Measurements from ENCODE around the gene PLA2G4A. TPM values are rescaled to one million over a fixed set of nuclear protein-coding genes. Genes with fewer than 3 reads are reported as not detected.

Gene PLA2G4A
- total RNA-seq, 1 experiment from 2014 or later = 8.6 TPM

DNA sequence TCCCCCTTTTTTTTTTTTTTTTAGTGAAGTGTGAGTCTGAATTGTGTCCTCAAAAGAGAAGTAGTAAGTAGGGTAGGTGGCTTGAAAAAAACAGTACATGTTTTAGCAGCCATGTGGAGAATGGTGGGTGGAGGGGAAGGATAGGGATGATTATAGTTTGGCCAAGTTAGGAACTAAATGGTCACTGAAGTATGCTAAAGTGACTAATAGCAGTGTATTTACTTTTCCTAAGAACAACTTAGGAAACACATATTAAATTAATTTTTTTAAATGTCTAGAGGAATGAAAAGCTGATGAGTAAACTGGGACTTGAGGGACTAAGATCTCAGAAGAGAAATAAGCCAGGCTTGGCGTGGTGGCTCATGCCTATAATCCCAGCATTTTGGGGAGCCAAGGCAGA lies 55.5 kb downstream of the PLA2G4A start (continued):
- TF ChIP-seq, protein P1, sequence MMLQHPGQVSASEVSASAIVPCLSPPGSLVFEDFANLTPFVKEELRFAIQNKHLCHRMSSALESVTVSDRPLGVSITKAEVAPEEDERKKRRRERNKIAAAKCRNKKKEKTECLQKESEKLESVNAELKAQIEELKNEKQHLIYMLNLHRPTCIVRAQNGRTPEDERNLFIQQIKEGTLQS (IDR thresholded peaks at IDR 0.05) = no peak
- no peak for TF ChIP-seq EGR1 (IDR thresholded peaks at IDR 0.05; ENCODE audit: low read depth)
- TF ChIP-seq TCF7L2 (IDR thresholded peaks at IDR 0.05; ENCODE audit: borderline replicate concordance, extremely low read depth, insufficient read depth, insufficient read length) = no peak
- TF ChIP-seq POLR2AphosphoS5 (IDR thresholded peaks at IDR 0.05; ENCODE audit: low read depth, low read length) = no peak
- no peak for TF ChIP-seq CBX3 (IDR thresholded peaks at IDR 0.05; ENCODE audit: low read depth)
- no peak for TF ChIP-seq POLR2A (IDR thresholded peaks at IDR 0.05; ENCODE audit: borderline replicate concordance, extremely low read depth, insufficient read depth, insufficient read length)

DNA sequence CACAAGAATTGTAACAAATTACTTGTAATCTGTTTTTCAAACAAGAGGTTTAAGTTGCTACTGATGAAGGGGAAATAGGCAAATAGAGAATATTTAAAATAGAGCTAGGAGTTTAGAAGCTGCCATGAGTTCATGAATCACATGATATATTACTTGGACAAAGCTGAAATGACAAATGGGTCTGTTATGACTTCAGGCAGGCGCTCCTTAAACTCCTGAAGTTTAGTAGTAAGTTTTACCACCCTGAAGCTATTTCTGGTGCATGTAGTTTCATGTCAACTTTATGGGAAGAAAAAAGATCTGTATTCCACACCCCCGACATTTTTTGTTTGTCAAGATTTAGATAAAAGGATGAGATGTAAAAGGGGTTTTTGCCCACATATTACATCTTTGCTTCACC lies 58.5 kb downstream of the PLA2G4A start:
- intact Hi-C loops (cut with micrococcal nuclease) = no loop called here
- CTCF ChIA-PET = no interaction called here
- Histone ChIP-seq H3K27ac (ENCODE audit: low read depth, low read length) (no peak overlapping the region), H3K36me3 (ENCODE audit: control insufficient read depth in 1 of 2, insufficient read depth in 2 of 2, low read length in 2 of 2) (no peaks in the 10 kb centered on the region), H3K79me2 (ENCODE audit: insufficient read depth, low read length) (no peaks in the 10 kb centered on the region), H3K9ac (ENCODE audit: low read length) (no peak overlapping the region), H3K27me3 (ENCODE audit: insufficient read depth, low read length) (no peaks in the 10 kb centered on the region), H3K4me3 (replicated peaks in 1 of 2; ENCODE audit: low read depth in 1 of 2, low read length in 2 of 2) (no peak overlapping the region), H2AFZ (ENCODE audit: low read depth, low read length, poor library complexity, severe bottlenecking) (no peak overlapping the region), H3K9me3 (ENCODE audit: control insufficient read depth in 1 of 2, insufficient read depth in 1 of 2, low read depth in 1 of 2, low read length in 2 of 2) (no peaks in the 10 kb centered on the region), H4K20me1 (ENCODE audit: insufficient read depth) (no peaks in the 10 kb centered on the region), H3K4me2 (ENCODE audit: low read length) (no peak overlapping the region), H3K9me2 (ENCODE audit: insufficient read depth) (no peaks in the 10 kb centered on the region), H3K4me1 (ENCODE audit: control insufficient read depth in 1 of 2, insufficient read depth in 2 of 2, low read length in 2 of 2) (no peaks in the 10 kb centered on the region)
- TF ChIP-seq FOSL1 (IDR thresholded peaks at IDR 0.05; ENCODE audit: low read depth) (no peak), EGR1 (IDR thresholded peaks at IDR 0.05; ENCODE audit: low read depth) (no peak), YY1 (IDR thresholded peaks at IDR 0.05; ENCODE audit: extremely low read depth, insufficient replicate concordance, low read depth, low read length) (no peak)
- TF ChIP-seq, protein P2, sequence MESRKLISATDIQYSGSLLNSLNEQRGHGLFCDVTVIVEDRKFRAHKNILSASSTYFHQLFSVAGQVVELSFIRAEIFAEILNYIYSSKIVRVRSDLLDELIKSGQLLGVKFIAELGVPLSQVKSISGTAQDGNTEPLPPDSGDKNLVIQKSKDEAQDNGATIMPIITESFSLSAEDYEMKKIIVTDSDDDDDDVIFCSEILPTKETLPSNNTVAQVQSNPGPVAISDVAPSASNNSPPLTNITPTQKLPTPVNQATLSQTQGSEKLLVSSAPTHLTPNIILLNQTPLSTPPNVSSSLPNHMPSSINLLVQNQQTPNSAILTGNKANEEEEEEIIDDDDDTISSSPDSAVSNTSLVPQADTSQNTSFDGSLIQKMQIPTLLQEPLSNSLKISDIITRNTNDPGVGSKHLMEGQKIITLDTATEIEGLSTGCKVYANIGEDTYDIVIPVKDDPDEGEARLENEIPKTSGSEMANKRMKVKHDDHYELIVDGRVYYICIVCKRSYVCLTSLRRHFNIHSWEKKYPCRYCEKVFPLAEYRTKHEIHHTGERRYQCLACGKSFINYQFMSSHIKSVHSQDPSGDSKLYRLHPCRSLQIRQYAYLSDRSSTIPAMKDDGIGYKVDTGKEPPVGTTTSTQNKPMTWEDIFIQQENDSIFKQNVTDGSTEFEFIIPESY (IDR thresholded peaks at IDR 0.05; ENCODE audit: extremely low read depth, insufficient replicate concordance, low read length) = no peak
- ATAC-seq (no peak), DNase-seq (ENCODE audit: low read depth, low spot score) (no peak)
- RAD21 ChIA-PET (ENCODE audit: low non-redundant PET in 1 of 2, low total read pairs in 2 of 2, uncharacterized antibody in 2 of 2, unreplicated experiment in 2 of 2) = no interaction called here
- POLR2A ChIA-PET = no interaction called here
- no TSS peak for BruUV-seq (replicated peaks)
